ENCODE results near the gene SLC16A2. TPM values are rescaled to one million over a fixed set of nuclear protein-coding genes. Genes with fewer than 3 reads are reported as not detected.
"Not testable (repeated sequence)": the region's sequence is repeated elsewhere in the genome, so short reads cannot be mapped to it uniquely, and the experiment has no call there.

The SLC16A2 gene
- total RNA-seq, 4 donors from 2014 or later: 1.7 to 16.8 (median 5.5) TPM

- no peaks in the 10 kb centered on the region for H3K9me3 ChIP-seq
- DNase-seq: no peak
- no peaks in the 10 kb centered on the region for H3K27me3 ChIP-seq
- intact Hi-C loops (cut with DNase I; ENCODE audit: low total_unique reads): no loop called here
- H3K36me3 ChIP-seq: no peaks in the 10 kb centered on the region
- in situ Hi-C loops (cut with MboI; ENCODE audit: low pct_ligation_motif_present in 1 of 4, low pct_unique_long_range_greater_than_20kb in 1 of 4, low sequenced_read_pairs in 3 of 4): no loop called here
- no peak for TF ChIP-seq EP300 (IDR thresholded peaks at IDR 0.05; ENCODE audit: low read depth)
- TF ChIP-seq CTCF (IDR thresholded peaks at IDR 0.05): no peak
- TF ChIP-seq POLR2AphosphoS5 (IDR thresholded peaks at IDR 0.05): no peak
- TF ChIP-seq POLR2A (IDR thresholded peaks at IDR 0.05): no peak
- no peak overlapping the region for H3K4me3 ChIP-seq
- H3K4me1 ChIP-seq: no peaks in the 10 kb centered on the region
- no peak overlapping the region for H3K27ac ChIP-seq
Measured at GRCh38 chrX:74467656-74468055, 46.4 kb downstream of the SLC16A2 start.

- in situ Hi-C loops (cut with MboI; ENCODE audit: low pct_ligation_motif_present in 1 of 4, low pct_unique_long_range_greater_than_20kb in 1 of 4, low sequenced_read_pairs in 3 of 4); H3K4me1 ChIP-seq; intact Hi-C loops (cut with DNase I; ENCODE audit: low total_unique reads); H3K36me3 ChIP-seq; H3K4me3 ChIP-seq; H3K27ac ChIP-seq; H3K9me3 ChIP-seq; H3K27me3 ChIP-seq; DNase-seq: not testable (repeated sequence)
- WGBS, 2 donors (ENCODE audit: low coverage in 1 of 2): 83% methylated on average over 2 of the region's 2 CpGs; no CpG with 5 or more reads in 1 of the 2 donors
Measured at GRCh38 chrX:74473116-74473515, 51.8 kb downstream of the SLC16A2 start.

GRCh38 chrX:74490247-74490646, 69.0 kb downstream of the SLC16A2 start:
- Histone ChIP-seq H3K9me3 (no peaks in the 10 kb centered on the region), H3K36me3 (no peaks in the 10 kb centered on the region), H3K4me3 (no peak overlapping the region), H3K4me1 (no peaks in the 10 kb centered on the region), H3K27me3 (no peaks in the 10 kb centered on the region), H3K27ac (no peak overlapping the region)
- in situ Hi-C loops (cut with MboI; ENCODE audit: low pct_ligation_motif_present in 1 of 4, low pct_unique_long_range_greater_than_20kb in 1 of 4, low sequenced_read_pairs in 3 of 4): no loop called here
- intact Hi-C loops (cut with DNase I; ENCODE audit: low total_unique reads): no loop called here
- DNase-seq: no peak
- 24% methylated on average over 1 of the region's 1 CpG; no CpG with 5 or more reads in 1 of the 2 donors for WGBS, 2 donors (ENCODE audit: low coverage in 1 of 2)
- TF ChIP-seq CTCF (IDR thresholded peaks at IDR 0.05) (no peak), POLR2AphosphoS5 (IDR thresholded peaks at IDR 0.05) (no peak), EP300 (IDR thresholded peaks at IDR 0.05; ENCODE audit: low read depth) (no peak), POLR2A (IDR thresholded peaks at IDR 0.05) (no peak)

- no peak for TF ChIP-seq EP300 (IDR thresholded peaks at IDR 0.05; ENCODE audit: low read depth)
- TF ChIP-seq POLR2AphosphoS5 (IDR thresholded peaks at IDR 0.05): no peak
- TF ChIP-seq POLR2A (IDR thresholded peaks at IDR 0.05): no peak
- no peak for TF ChIP-seq CTCF (IDR thresholded peaks at IDR 0.05)
- no peak overlapping the region for H3K4me3 ChIP-seq
- no peaks in the 10 kb centered on the region for H3K27me3 ChIP-seq
- no peaks in the 10 kb centered on the region for H3K9me3 ChIP-seq
- H3K27ac ChIP-seq: no peak overlapping the region
- no peaks in the 10 kb centered on the region for H3K36me3 ChIP-seq
- 41% methylated on average over 3 of the region's 3 CpGs; no CpG with 5 or more reads in 1 of the 2 donors for WGBS, 2 donors (ENCODE audit: low coverage in 1 of 2)
- in situ Hi-C loops (cut with MboI; ENCODE audit: low pct_ligation_motif_present in 1 of 4, low pct_unique_long_range_greater_than_20kb in 1 of 4, low sequenced_read_pairs in 3 of 4): no loop called here
- intact Hi-C loops (cut with DNase I; ENCODE audit: low total_unique reads): no loop called here
- no peak for DNase-seq
- no peaks in the 10 kb centered on the region for H3K4me1 ChIP-seq
Measured at GRCh38 chrX:74492720-74493201, 71.5 kb downstream of the SLC16A2 start.

GRCh38 chrX:74493806-74494205, 72.5 kb downstream of the SLC16A2 start:
- in situ Hi-C loops (cut with MboI; ENCODE audit: low pct_ligation_motif_present in 1 of 4, low pct_unique_long_range_greater_than_20kb in 1 of 4, low sequenced_read_pairs in 3 of 4) (no loop called here), intact Hi-C loops (cut with DNase I; ENCODE audit: low total_unique reads) (no loop called here)
- Histone ChIP-seq H3K4me3 (no peak overlapping the region), H3K27ac (no peak overlapping the region), H3K27me3 (no peaks in the 10 kb centered on the region), H3K4me1 (no peaks in the 10 kb centered on the region), H3K9me3 (no peaks in the 10 kb centered on the region), H3K36me3 (no peaks in the 10 kb centered on the region)
- DNase-seq: no peak
- 67% methylated on average over 3 of the region's 3 CpGs; no CpG with 5 or more reads in 1 of the 2 donors for WGBS, 2 donors (ENCODE audit: low coverage in 1 of 2)
- TF ChIP-seq EP300 (IDR thresholded peaks at IDR 0.05; ENCODE audit: low read depth) (no peak), CTCF (IDR thresholded peaks at IDR 0.05) (no peak), POLR2AphosphoS5 (IDR thresholded peaks at IDR 0.05) (no peak), POLR2A (IDR thresholded peaks at IDR 0.05) (no peak)

Data from transverse colon (tissue), 4 donors.